Activated CD4-positive, alpha-beta T cell treated with anti-CD3 and anti-CD28 coated beads for 48 hours (primary cell): Measurements from ENCODE around the gene FGD6.

Source experiments
- DNase-seq: peaks from one replicate; pipeline ENCODE4 v3.0.0-alpha.2; 2020

Gene FGD6

DNA sequence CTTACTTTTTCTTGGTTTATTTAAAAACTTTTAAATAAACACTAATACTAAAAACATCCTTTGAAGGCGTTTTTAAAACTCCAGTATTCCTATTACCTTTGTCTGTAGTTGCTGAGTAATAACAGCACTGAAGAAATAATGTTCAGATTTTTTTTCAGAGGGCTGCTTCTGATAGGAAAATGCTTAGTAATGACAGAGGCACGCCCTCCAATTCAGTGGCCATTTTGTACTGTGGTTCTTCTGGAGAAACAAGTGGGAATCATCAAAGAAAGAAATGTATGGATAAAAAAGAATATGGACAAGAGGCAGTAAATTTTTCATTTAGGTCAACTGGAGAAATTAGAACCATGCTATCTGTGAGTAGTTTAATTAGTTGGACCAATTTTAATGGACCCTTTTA lies 13.9 kb upstream of the FGD6 start:
- no peak for DNase-seq

DNA sequence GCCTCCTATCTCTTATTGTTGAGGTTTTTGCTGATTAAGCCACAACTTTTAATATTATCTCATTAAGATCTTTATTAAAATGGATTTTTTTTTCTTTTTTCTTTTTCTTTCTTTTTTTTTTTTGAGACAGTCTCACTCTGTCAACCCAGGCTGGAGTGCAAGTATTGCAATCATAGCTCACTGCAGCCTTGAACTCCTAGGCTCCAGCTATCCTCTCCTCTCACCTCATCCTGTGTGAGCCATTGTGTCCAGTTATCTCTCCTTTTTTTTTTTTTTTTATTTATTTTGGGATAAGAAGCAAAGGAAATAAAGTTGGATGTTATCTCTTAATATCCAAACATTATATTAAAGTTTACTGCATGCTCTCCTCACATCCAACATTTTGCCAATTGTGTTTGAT lies 13.0 kb upstream of the FGD6 start:
- DNase-seq = no peak

DNA sequence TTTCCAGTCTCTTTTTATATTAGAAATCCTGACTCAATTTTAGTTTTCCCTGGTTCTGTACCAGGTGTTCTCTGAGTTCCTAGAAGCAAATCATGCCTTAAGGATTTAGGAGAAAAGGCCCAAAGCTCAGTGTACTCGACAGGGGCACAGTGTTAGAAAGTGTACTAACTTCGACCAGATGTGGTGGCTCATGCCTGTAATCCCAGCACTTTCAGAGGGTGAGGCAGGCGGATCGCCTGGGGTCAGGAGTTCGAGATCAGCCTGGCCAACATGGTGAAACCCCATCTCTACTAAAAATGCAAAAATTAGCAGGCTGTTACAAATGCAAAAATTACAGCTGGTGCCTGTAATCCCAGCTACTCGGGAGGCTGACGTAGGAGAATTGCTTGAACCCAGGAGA lies 12.4 kb upstream of the FGD6 start:
- DNase-seq = no peak

DNA sequence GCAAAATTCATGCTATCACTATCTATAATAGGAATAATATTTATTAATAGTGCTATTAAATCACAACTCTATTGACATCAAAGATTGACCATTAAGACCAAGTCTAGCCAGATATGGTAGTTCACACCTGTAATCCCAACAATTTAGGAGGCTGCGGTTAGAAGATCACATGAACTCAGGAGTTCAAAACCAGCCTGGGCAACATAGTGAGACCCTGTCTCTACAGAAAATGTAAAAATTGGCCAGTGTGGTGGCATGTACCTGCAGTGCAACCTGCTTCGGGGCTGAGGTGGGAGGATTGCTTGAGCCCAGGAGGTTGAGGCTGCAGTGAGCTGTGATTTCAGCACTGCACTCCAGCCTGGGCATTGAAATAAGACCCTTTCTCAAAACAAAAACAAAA lies 11.3 kb upstream of the FGD6 start:
- no peak for DNase-seq

DNA sequence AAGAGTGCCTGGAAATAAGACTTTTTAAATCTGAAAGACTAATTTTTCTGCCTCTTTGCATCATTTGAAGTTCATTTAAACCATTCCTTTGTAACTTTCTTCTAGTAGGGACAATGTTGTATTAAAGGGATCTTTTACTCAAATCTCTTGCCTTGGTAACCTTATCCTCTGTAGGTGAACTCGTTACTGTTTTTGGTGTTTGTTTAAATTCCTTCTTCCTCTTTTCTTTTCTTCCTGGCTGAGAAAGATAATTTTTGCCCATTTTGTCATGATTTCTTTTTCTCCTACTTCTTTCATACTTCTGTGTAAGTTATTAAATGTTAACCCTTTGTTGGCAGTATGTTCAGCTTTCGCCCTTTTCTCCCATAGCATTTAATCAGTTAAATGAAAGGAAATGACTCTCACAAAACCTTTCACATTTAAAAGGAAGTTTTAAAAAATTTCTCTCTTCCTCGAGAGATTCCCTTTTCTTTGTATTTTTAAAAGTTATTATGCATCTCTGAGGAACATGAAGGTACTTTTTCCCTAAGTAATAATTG lies 10.6 kb upstream of the FGD6 start:
- no peak for DNase-seq

DNA sequence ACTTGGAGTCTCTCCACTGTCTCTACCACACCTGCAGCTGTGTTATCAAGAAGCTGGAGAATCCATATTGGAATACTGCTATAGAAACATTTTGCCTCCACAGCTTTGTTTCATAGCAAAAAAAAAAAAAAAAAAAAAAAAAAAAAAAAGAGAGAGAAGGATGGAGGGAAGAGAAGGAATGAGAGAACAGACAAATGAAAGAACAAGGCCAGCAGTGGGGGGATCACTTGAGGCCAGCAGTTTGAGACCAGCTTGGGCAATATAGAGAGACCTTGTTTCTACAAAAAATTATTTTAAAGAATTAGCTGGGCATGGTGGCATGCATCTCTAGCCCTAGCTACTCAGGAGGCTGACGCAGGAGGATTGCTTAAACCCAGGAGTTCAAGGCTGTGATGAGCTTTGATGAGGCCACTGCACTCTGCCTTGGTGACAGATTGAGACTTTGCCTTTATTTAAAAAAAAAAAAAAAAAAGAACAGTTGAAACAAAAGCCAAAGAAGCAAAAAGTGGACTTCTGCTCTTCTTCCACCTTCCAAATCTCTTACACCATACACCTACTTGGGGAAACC lies 8.5 kb upstream of the FGD6 start:
- no peak for DNase-seq

DNA sequence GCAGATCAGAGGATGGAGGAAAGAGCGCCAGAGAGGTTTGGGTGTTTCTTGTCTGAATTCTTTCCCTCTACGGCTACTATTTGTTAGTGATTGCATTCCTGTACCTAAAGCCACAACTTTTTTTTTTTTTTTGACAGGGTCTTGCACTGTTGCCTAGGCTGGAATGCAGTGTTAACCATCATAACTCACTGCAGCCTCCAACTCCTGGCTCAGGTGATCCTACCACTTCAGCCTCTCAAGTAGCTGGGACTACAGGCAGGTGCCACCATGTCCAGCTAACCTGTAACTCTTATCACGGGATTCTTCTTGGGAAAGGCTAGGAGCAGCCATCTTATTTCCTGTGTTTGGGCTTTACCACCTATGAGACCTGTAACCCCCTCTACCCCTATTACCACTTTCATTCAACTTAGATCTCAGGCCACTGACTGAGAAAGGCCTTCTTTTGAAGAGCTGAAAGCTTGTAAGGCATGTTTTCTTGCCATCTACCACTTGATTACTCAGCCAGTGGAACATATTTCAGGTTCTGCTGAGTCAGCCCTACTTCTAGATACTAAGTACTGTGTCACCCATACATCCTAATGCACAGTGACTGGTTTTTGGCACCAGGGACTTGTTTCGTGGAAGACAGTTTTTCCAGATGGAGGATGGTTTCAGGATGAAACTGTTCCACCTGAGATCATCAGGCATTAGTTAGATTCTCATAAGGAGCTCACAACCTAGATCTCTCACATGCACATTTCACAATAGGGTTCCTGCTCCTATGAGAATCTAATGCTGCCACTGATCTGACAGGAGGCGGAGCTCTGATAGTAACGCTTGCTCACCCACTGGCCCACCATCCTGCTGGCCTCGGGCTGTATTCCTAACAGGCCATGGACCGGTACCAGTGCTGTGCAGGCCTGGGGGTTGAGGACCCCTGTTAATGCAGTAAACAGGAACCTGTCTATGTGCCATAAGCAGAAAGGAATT lies 7.2 kb upstream of the FGD6 start:
- DNase-seq = no peak

DNA sequence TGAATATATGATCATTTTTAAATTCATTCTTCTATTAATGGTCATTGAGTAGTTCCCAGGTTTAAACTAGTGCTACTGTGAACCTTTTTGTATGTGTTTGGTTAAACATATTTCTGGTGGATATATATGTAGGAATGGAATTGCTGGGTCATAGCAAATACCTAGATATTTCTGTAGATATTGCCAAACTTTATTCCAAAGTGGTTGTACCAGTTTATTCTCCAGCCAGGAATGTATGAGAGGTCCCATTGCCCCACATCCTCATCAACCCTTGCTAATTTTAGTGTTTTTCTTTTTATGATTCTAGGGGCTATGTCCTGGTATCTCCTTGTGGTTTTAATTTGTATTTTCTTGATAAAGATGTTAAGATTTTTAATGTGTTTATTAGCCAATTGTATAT lies 3.5 kb upstream of the FGD6 start:
- DNase-seq = no peak

DNA sequence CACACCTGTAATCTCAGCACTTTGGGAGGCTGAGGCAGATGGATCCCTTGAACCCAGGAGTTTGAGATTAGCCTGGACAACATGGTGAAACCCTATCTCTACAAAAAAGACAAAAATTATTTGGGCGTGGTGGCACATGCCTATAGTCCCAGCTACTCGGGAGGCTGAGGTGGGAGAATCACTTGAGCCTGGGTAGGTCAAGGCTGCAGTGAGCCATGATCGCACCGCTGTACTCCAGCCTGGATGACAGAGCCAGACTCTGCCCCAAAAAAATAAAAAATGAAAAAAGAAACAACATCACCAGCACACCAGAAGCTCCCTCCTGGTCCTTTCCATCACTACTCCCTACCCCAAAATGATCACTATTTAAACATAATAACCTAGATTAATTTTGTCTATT lies 2.9 kb upstream of the FGD6 start:
- no peak for DNase-seq

DNA sequence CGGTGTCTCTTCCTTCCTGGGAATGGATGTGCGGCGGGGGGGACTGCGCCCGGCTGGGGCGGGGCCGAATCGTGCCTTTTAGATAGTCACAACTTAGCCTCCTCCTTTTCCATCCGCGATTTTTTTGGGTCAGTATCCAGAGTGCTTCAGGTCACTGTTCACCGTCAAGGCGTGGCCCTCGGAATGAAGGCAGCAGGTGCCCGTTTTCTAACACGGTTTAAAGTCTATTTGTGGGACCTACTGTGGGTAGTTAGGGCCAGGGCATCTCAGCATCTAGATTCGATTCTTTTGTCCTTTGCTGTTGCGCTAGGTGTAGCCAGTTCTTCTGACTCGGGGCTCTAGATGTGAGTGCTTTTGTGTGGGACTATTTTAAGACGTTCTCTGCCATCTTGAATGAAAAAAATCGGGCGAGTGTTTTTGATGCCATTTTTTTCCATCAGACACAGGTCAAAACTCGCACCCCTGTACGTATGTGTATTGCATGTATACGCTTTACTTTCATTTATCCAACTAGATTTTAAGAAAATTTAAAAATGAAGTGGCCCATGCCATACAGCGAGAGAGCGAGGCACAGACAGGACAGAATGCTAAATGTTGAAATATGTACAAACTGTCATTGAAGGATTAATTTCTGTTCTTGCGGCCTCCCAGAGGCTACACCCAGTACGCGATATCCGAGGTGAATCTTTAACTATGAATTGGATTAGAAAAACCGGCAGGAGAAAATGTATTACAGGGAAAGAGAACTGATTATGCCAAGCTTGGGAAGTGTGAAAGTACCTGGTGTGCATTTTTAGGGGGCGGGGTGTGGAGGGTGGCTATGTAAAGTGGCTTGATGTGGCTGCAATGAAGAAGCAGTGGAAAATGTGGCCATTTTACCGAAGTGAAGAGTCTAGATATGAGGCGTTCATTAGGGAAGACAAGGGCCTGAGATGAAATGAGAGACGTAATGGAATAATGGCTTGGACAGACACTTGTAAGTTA lies 1.2 kb upstream of the FGD6 start:
- DNase-seq = peak; percentile 59

DNA sequence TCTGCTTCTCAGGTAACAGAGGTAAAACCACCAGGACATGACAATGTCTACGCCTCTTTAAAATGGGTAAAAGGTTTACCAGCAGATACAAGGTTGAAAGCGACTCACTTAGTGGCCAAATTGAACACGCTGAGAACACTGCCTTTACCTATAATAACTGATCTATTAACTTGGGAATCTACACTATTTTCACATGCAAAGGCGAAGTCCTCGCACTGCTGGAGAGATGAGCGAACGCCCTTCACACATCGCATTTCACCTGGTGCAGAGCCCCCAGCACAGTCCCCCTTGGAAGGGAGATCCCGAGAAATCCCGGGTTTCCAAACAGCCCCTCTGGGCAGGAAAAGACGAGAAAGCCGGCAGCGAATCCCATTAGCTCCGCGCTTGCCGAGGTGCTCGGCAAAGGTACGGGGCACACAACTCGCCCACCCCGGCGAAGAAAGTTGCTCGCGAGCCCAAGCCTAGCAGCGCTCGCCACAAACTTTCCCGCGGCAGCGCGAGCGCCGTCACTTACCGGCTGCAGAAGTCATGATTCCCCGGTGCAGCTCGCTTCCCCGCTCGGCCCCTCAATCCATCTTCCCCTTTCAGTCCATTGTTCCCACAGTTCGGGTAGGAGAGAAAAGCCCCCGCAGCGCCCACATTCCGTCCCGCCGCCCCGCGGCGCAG lies 423 bp downstream of the FGD6 start:
- no peak for DNase-seq

DNA sequence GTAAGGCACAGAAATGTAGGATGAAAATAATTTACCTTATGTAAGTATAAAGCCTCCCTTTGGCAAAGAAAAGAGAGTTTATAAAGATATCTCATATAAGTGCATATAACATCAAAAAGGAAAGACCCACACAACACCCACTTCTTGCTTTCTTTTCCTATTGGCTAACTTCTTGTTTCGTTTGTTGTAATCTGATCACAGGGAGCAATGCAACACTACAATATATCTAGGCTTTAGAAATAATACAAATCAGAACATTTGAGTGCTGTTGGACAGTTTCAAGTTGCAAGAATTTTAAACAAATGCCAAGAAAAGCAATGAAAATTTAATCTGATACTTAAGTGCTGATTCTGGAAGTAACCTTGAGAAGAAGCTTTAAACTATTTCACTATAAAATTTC lies 1.3 kb downstream of the FGD6 start:
- DNase-seq = no peak

DNA sequence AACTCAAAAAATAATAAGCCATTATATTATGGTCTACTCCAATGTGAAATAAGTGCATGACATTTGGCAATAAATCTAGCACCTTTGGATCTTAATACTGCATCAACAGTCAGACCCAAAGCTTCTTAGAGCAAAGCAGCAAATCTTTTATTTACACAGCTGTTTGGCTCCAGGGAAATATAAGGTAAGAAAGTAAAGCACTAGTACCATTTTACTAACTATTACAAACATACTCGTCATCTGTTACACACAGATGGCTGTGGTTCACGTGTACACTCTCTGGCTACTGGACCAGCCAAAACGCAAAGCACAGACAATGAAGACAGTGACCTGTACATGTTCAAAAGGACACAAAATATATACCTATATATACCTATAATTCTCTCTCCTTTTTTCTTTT lies 2.8 kb downstream of the FGD6 start:
- no peak for DNase-seq

DNA sequence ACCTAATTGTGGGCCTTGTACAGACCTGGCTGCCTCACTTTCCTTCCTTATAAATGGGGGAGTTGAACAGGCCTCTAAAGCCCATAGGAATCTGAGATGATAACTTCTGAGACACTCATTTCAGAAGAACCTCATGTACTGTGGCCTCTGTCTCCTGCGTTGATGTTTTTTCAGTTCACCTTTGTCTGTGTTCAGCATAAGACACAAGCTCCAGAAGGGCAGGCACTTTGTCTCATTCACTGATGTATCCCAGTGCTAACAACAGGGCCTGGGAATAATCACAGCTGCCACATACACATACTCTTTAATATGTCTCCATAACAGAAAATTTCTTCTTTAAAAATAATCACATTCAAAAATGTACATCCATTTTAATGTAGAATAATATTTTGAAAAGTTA lies 3.3 kb downstream of the FGD6 start:
- DNase-seq = no peak

DNA sequence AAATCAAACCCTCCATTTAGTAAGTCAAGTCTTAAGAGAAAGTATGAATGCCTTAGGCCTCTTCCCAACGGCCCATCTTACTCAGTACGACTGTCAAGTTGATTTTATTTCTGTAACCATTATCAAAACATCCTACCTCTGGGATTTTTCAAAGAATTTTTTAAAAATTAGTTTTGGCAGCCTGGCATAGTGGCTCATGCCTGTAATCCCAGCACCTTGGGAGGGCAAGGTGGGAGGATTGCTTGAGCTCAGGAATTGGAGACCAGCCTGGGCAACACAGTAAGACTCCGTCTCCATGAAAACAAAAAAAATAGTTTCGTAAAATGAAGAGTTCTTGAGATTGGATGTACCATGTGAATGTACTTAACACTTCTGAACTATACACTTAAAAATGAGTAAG lies 4.1 kb downstream of the FGD6 start:
- no peak for DNase-seq

DNA sequence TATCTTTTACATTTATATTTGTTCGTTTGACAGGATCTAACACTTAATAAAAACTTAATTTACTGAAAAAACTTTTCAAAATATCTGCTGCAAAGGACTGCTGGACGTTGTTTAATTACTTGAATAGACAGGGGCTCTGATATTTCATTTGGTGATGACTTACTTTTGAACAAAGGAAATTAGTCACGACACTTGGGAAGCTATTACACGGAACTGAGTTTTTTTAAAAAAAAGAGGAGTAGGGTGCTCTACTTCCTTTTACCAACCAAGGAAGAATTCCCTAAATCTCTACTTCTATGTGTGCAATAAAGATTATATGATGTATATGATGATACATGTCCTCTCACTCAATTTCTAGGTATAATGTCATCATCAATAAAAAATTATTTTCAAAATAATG lies 4.7 kb downstream of the FGD6 start:
- DNase-seq = no peak

DNA sequence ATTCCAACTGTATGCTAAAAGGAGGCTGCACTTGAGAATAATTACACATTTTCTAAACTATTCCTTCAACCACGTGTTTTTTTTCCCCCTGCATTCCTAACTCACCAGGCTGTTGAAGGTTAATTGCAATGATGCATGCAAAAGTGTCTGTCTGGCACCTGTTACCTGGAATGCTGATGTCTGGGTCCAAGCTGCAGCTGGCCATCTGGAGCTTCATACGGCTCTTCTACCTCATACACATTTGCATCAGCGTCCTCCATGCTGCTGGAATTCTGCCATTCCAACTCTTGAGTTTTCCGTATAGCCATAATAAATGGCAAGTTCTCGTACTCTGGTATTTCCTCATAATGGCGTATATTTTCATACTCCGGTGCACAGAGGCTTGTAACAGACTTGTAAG lies 8.6 kb downstream of the FGD6 start:
- no peak for DNase-seq

DNA sequence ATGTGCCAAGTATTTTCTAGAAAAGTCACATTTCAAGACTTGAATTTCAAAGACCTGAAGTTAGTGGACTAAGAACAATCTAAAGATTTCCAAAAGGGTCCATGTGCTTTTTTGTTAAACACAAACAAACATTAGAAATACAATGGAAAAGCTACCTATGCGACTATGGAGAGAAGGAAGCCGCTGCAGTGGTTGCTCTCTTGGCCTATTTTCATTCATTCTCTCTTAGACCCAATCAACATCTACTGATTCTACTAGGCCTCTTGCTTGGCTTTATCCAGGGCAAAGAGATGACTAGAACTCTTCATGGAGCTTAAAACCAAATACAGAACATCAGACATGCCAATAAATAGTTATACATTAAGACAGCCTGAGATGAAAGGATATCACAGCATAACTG lies 9.9 kb downstream of the FGD6 start:
- DNase-seq = no peak

DNA sequence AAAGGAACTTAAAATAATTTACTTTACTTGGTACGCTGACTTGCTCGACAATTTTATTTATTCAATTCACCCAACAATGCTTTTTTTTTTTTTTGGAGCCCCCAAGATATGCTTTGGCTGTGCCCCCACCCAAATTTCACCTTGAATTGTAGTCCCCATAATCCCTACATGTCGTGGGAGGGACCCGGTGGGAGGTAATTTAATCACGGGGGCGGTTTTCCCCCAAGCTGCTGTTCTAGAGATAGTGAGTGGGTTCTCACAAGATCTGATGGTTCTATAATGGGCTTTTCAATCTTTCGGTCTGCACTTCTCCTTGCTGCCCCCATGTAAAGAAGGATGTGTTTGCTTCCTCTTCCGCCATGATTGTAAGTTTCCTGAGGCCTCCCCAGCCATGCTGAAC lies 10.4 kb downstream of the FGD6 start:
- no peak for DNase-seq

DNA sequence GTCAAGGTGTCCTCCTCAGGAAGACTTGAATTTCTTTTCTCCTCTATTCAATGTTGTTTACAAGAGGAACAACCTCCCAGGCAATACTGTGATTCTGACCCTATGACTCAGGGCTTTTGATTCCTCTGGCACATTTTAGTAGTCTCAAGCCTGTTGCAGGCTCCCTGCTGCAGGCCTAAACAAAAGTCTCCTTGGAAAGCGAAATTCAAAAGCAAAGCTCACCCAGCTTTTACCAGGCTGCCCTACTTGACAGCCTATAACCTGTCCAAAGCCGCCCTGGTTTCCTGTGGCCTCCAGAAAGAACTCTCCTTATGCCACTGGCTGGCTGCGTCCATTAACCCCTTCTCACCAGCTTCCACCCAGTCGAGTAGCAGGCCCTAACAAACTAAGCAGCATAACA lies 11.6 kb downstream of the FGD6 start:
- no peak for DNase-seq

DNA sequence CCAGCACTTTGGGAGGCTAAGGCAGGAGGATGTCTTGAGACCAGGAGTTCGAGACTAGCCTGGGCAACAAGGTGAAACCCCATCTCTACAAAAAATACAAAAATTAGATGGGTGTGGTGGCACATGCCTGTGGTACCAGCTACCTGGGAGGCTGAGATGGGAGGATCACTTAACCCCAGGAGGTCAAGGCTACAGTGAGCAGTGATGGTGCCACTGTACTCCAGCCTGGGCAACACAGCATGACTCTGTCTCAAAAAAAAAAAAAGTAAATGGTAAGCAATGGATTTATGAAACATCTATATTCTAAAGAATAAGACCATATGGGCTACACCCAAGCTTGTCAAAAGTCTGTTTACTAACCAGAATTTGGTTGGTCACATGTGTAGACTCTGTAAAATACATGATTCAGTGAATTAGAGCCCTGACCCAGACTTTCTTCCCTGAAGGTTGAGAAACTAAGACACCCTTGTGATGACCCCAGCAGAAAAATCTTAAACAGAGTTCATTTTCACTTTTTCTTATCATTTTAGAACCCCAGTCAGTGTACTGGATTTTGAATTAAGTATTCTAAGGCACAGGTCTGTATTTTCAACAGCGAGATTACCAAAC lies 12.1 kb downstream of the FGD6 start:
- no peak for DNase-seq
